Measurements from ENCODE around the gene SHISA9. TPM values are rescaled to one million over a fixed set of nuclear protein-coding genes. Genes with fewer than 3 reads are reported as not detected.

The SHISA9 gene
- total RNA-seq, 1 donor from 2014 or later, result 2.5 TPM

DNA sequence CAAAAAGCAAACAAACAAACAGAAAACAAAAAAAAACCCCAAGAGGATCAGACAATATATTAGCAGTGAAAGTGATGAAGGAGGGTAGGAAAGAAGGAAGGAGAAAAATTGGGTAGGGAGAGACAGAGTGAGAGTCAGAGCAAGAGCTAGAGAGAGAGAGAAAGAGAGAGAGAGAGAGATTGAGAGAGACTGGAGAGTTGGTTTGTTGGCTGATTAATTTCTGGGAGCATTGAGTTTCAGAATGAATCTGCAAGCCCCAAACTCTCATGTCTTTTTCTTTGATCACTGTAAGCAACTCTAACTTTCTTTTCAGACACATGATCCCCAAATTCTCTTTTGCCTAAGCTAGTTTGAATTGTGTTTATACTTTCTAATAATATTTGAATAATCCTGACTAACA lies 388.1 kb downstream of the SHISA9 start:
- Histone ChIP-seq H4K20me1 (ENCODE audit: low read depth) (peaks cover 4% of the 10 kb centered on the region), H3K79me2 (ENCODE audit: low read depth) (no peaks in the 10 kb centered on the region), H3K4me3 (no peak overlapping the region), H3F3A (ENCODE audit: low read depth) (no peaks in the 10 kb centered on the region), H3K4me1 (peaks cover 7% of the 10 kb centered on the region), H3K9ac (no peak overlapping the region), H3K36me3 (no peaks in the 10 kb centered on the region), H2AFZ (replicated peaks) (no peak overlapping the region), H3K27me3 (no peaks in the 10 kb centered on the region), H3K4me2 (no peak overlapping the region), H3K27ac (no peak overlapping the region), H3K9me3 (ENCODE audit: low read depth) (no peaks in the 10 kb centered on the region)
- TF ChIP-seq, protein P1, sequence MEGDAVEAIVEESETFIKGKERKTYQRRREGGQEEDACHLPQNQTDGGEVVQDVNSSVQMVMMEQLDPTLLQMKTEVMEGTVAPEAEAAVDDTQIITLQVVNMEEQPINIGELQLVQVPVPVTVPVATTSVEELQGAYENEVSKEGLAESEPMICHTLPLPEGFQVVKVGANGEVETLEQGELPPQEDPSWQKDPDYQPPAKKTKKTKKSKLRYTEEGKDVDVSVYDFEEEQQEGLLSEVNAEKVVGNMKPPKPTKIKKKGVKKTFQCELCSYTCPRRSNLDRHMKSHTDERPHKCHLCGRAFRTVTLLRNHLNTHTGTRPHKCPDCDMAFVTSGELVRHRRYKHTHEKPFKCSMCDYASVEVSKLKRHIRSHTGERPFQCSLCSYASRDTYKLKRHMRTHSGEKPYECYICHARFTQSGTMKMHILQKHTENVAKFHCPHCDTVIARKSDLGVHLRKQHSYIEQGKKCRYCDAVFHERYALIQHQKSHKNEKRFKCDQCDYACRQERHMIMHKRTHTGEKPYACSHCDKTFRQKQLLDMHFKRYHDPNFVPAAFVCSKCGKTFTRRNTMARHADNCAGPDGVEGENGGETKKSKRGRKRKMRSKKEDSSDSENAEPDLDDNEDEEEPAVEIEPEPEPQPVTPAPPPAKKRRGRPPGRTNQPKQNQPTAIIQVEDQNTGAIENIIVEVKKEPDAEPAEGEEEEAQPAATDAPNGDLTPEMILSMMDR (IDR thresholded peaks at IDR 0.05), result no peak
- no peak for TF ChIP-seq EZH2 (IDR thresholded peaks at IDR 0.05)
- no peak for TF ChIP-seq EZH2phosphoT487 (IDR thresholded peaks at IDR 0.05)
- Mint-ChIP-seq H3K27ac (no peak overlapping the region), H3K4me3 (no peak overlapping the region), H3K4me1 (no peaks in the 10 kb centered on the region), H3K36me3 (no peaks in the 10 kb centered on the region), H3K27me3 (ENCODE audit: insufficient read depth, low read depth) (peaks cover 2% of the 10 kb centered on the region), H3K9me3 (no peaks in the 10 kb centered on the region)
- DNase-seq (ENCODE audit: low spot score), result no peak

Other genes starting within 250 kb of the SHISA9 start
- gene CPPED1, start 97.7 kb upstream of the SHISA9 start, total RNA-seq (ENCODE audit: low replicate concordance), result 6.0 and 9.7 TPM in 2 replicates

Measured in neural progenitor cell (in vitro differentiated cells).